GM11168 (cell line): ENCODE data around the gene LRRIQ1.

Experiments used
- in situ Hi-C: fragments of 300-500 bp; cut with MboI; formaldehyde crosslinking; loops from one replicate; pipeline ENCODE4 v1.12.0; 2022; ENCODE audit warnings: low sequenced_read_pairs; ENCODE audit not compliant: unreplicated experiment

The LRRIQ1 gene

GRCh38 chr12:85277900-85278597 lies 241.9 kb downstream of the LRRIQ1 start:
- in situ Hi-C loops = no loop called here

- in situ Hi-C loops = no loop called here
Observed at GRCh38 chr12:85278598-85279448, 242.7 kb downstream of the LRRIQ1 start.

GRCh38 chr12:85279449-85280164 lies 243.5 kb downstream of the LRRIQ1 start:
- in situ Hi-C loops = no loop called here

- in situ Hi-C loops = no loop called here
Observed at GRCh38 chr12:85280165-85280983, 244.2 kb downstream of the LRRIQ1 start, which contains the start of gene ALX1. TSS of gene ALX1 (plus strand) at chr12:85280220. CDS start at chr12:85280262, 42 bp downstream.

- in situ Hi-C loops = no loop called here
Observed at GRCh38 chr12:85280984-85281630, 245.0 kb downstream of the LRRIQ1 start.

- in situ Hi-C loops = no loop called here
Observed at GRCh38 chr12:85281636-85282312, 245.6 kb downstream of the LRRIQ1 start.

GRCh38 chr12:85283560-85283959 lies 247.4 kb downstream of the LRRIQ1 start:
- in situ Hi-C loops = no loop called here
